AG04449 (cell line): ENCODE data around the gene PTPRH.
A peak's percentile ranks its signal among the peaks of the same experiment; 100 is the strongest.

Experiments used
- CTCF ChIA-PET: fragments of 350-600 bp; formaldehyde crosslinking; extraction: SDS; loops from one replicate; lab custom pipeline; 2021; ENCODE audit warnings: antibody characterized with exemption; lab: Yijun Ruan, JAX
- POLR2A ChIA-PET: fragments of 400-600, 350-600 bp; formaldehyde crosslinking; extraction: SDS; loops from one replicate; lab custom pipeline; 2020; ENCODE audit warnings: antibody characterized with exemption, inconsistent platforms; lab: Yijun Ruan, JAX
- DNase-seq: peaks from one replicate; pipeline ENCODE4 v3.0.0-alpha.2; 2010; ENCODE audit warnings: low read depth, low spot score
- H3K4me3 ChIP-seq: 2 replicates; pipeline ENCODE4 v1.5.1; 2011; ENCODE audit warnings: low read depth, mild to moderate bottlenecking, control low read depth, low read length
- CTCF ChIP-seq: IDR thresholded peaks from one replicate; pipeline ENCODE4 v1.5.1; 2011; ENCODE audit warnings: mild to moderate bottlenecking, moderate library complexity, low read length, control low read depth, inconsistent platforms; ENCODE audit not compliant: insufficient read depth; ENCODE audit errors: missing control alignments

Gene PTPRH

GRCh38 chr19:55169136-55169535, 40.2 kb downstream of the PTPRH start:
- POLR2A ChIA-PET: no interaction called here
- H3K4me3 ChIP-seq: no peak overlapping the region
- CTCF ChIA-PET: interaction anchor here (2.2 to 3.2 kb wide), 2 partner anchors 9 to 29 kb away, joined by 7 to 20 read pairs; no protein-coding TSS in a partner anchor
- DNase-seq: no peak
- TF ChIP-seq CTCF: no peak

- TF ChIP-seq CTCF: no peak
- CTCF ChIA-PET: interaction anchor here (0.8 to 2.3 kb wide), 12 partner anchors 9 to 337 kb away, joined by 3 to 11 read pairs (median 3); partner anchors contain the start of genes BRSK1 and TNNI3
- POLR2A ChIA-PET: interaction anchor here (0.5 to 1.5 kb wide), 2 partner anchors 220 to 241 kb away, joined by 3 to 4 read pairs; partner anchors contain the start of gene UBE2S
- DNase-seq: peak; percentile 81
- peak within 1 kb of the TSS; percentile 65 for H3K4me3 ChIP-seq
Measured at GRCh38 chr19:55166530-55167268, 42.6 kb downstream of the PTPRH start, which contains the start of gene DNAAF3. DNAAF3 (minus strand) TSS chr19:55166613; CDS start chr19:55166413, 200 bp downstream.

GRCh38 chr19:55165952-55166529, 43.3 kb downstream of the PTPRH start:
- DNase-seq: no peak
- POLR2A ChIA-PET: interaction anchor here (1.5 kb wide), 1 partner anchor 221 kb away, joined by 4 read pairs; no protein-coding TSS in a partner anchor
- CTCF ChIA-PET: interaction anchor here (0.7 to 2.3 kb wide), 14 partner anchors 8 to 338 kb away, joined by 3 to 11 read pairs (median 3); partner anchors contain the start of genes BRSK1 and TNNI3
- peak overlapping the region; percentile 65 for H3K4me3 ChIP-seq
- peak; percentile 80 for TF ChIP-seq CTCF

GRCh38 chr19:55161571-55162322, 47.6 kb downstream of the PTPRH start:
- DNase-seq: no peak
- POLR2A ChIA-PET: no interaction called here
- CTCF ChIA-PET: interaction anchor here (2.0 to 2.8 kb wide), 2 partner anchors 21 to 32 kb away, joined by 5 to 29 read pairs; no protein-coding TSS in a partner anchor
- H3K4me3 ChIP-seq: no peak overlapping the region
- TF ChIP-seq CTCF: no peak

GRCh38 chr19:55160986-55161365, 48.3 kb downstream of the PTPRH start:
- no peak overlapping the region for H3K4me3 ChIP-seq
- TF ChIP-seq CTCF: no peak
- ChIA-PET CTCF (interaction anchor here (0.7 to 3.8 kb wide), 21 partner anchors 9 to 682 kb away, joined by 3 to 32 read pairs (median 5); partner anchors contain the start of gene TNNT1), POLR2A (interaction anchor here (1.2 kb wide), 1 partner anchor 55 kb away, joined by 3 read pairs; no protein-coding TSS in a partner anchor)
- no peak for DNase-seq
